HUDEP-2 (cell line): ENCODE results near the gene MRPL48.
"Not testable (repeated sequence)": the region's sequence is repeated elsewhere in the genome, so short reads cannot be mapped to it uniquely, and the experiment has no call there.

Experiments used
- DNase-seq, 76 experiments: peaks; one replicate each; lab custom pipeline; 2025; ENCODE audit not compliant: unreplicated experiment in 76 of 76; lab: John Stamatoyannopoulos, UW

MRPL48 gene

DNA sequence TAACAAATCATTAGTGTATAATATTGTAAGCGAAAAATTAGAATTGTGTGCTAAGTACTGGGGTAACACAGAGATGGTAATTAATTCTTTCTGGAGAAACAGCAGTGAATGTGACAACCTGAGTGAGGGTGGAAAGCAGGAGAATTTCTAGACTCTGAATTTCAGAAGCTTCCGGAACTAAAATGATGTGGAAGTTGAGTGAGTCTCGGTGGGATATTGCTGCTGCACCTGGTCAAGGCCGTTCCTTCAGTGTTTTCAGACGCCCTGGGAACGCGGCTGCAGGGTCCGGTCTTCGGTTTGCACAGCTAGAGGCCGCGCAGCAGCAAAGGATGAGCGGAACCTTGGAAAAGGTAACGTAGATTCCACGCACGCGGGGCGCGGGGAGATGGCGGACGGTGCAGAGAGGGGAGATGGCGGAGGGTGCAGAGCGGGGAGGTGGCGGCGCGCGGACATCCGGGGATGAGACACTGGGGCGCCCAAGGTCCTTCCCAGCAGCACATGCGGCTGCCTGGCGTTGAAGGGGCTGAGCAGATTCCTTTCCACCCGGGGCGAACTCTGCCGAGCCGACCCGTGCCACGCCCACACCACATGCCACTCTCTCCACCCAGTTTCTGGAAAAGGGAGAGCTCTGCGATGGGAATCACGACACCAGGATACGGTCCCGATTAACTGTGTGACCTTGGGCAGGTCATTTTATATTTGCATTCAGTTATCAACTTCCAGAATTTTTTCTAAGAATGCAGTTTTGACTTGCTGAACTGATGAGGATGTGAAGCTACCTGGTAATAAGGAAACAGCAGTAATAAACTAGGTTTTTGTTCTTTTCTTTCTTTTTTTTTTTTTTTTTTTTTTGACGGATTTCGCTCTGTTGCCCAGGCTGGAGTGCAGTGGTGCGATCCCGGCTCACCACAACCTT is at the start of gene MRPL48:
TSS of gene MRPL48 (plus strand) at position 232 of the 916 bp plus-strand sequence. CDS start at position 330, 98 bp downstream.
- DNase-seq: peak; percentile 24 to 91 (median 83)

GRCh38 chr11:73743045-73743444 is 44.6 kb upstream of the MRPL48 start:
- DNase-seq: no peak

- DNase-seq: no peak
Measured at GRCh38 chr11:73746701-73747100, 41.0 kb upstream of the MRPL48 start.

DNA sequence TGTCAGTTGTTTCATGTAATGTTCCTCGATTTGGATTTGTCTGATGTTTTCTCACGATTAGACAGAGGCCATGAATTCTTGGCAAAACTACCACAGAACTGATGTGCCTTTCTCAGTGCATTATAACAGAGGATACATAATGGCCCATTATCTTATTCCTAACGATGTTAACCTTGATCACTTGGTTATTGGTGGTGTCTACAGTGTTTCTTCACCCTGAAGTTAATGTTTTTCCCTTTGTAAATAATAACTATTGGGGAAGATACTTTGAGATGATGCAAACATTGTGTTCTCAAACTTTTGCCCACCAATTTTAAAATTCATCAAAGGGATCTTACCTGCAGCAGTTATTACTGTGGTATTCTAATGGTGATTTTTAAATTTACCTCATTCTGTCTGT is 39.9 kb upstream of the MRPL48 start:
- no peak for DNase-seq

DNA sequence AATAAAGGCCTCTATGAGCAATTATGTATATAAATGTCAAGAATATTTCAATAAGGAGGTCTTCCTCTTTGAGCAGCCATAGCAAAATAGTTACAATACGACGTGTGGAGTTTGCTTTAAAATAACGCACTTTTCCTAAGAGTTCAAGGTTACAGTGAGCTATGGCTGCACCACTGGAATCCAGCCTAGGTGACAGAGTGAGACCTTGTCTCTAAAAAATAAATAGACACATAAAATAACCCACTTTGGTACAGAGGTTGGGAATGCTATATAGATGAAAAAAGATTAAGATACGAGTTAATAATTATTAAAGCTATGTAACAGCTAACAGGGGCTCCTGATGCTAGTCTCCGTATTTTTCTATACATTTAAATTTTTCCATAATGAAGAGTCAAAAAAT is 39.4 kb upstream of the MRPL48 start:
- DNase-seq: no peak

DNA sequence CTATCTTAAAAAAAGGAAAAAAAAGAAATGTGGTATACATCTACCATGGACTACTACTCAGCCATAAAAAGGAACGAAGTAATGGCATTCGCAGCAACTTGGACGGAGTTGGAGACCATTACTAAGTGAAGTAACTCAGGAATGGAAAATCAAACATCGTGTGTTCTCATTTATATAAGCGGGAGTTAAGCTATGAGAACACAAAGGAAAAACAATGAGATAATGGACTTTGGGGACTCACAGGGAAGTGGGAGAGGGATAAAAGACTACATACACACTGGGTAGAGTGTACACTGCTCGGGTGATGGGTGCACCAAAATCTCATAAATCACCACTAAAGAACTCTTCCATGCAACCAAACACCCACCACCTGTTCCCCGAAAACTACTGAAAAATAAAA is 38.6 kb upstream of the MRPL48 start:
- no peak for DNase-seq

- DNase-seq: no peak
Measured at GRCh38 chr11:73750228-73750627, 37.4 kb upstream of the MRPL48 start.

GRCh38 chr11:73750862-73751261 is 36.8 kb upstream of the MRPL48 start:
- not testable (repeated sequence) for DNase-seq

- no peak for DNase-seq
Measured at GRCh38 chr11:73752216-73752867, 35.3 kb upstream of the MRPL48 start.

DNA sequence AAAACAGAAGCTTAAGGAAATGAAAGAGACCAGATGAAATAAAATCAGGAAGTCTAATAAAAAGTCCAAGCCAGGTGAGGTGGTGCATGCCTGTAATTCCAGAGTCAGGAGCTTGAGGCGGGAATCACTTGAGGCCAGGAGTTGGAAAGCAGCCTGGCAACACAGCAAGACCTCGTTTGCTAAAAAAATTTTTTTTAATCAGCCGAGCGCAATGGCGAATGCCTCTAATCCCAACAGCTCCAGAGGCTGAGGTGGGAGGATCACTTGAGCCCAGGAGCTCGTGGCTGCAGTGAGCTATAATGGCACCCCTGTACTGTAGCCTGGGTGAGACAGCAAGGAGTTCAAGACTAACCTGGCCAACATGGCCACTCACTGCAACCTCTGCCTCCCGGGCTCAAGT is 34.8 kb upstream of the MRPL48 start:
- no peak for DNase-seq

GRCh38 chr11:73753938-73754337 is 33.7 kb upstream of the MRPL48 start:
- no peak for DNase-seq

DNA sequence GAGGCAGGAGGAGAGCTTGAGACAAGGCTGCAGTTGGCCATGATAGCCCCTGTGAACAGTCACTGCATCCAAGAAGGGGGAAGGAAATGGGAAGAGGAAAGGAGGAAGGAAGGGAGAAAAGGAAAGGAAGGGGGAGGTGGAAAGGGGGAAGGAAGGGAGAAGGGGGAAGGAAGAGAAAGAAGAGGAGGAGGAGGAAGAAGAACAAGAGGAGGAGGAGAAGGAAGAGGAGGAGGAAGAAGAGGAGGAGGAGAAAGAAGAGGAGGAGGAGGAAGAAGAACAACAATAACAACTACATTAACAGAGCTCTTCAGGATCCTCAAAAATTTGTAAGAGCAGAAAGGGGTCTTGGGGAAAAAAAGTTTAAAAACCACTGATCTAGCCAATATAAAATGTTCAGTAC is 32.0 kb upstream of the MRPL48 start:
- DNase-seq: no peak

DNA sequence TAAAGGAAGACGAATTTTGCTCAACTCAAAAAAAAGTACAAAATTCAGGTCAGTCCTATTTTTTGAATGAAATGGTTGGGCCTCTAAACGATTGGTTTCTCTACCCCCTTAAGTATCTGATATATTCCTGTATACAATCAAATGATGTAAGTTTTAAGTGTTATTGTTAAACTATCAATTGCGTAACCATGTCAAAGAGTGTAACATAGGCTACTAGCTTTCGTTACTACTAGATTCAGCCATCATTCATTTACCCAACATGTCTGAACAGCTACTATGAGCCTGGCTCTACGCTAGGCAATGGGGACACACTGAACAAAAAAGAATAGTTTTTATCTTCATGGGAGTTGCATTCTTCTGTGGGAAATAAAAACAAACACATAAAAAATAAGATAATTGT is 30.1 kb upstream of the MRPL48 start:
- DNase-seq: no peak

DNA sequence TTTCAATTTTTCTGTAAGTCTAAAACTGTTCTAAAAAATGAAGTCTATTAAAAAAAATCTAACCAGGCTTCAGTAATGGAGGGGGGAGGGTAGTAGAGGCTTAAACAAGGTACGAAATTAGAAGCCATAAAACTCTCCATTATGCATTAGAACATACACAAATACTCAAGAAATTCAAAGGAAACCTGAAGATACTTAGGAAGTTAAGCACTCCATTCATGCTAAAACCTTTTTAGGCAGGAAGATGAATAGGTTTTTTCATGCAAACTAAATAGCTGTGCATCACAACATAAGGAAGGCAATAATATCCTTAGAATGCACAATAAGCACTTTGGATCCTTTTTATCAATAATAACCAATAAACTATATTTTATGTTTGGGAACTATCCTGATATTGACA is 29.2 kb upstream of the MRPL48 start:
- DNase-seq: no peak

- peak in 1 of 76 experiments; percentile 6 for DNase-seq
Measured at GRCh38 chr11:73759610-73760134, 28.0 kb upstream of the MRPL48 start.

GRCh38 chr11:73760135-73760678 is 27.5 kb upstream of the MRPL48 start:
- DNase-seq: peak in 4 of 76 experiments; percentile 7 to 18 (median 10)

DNA sequence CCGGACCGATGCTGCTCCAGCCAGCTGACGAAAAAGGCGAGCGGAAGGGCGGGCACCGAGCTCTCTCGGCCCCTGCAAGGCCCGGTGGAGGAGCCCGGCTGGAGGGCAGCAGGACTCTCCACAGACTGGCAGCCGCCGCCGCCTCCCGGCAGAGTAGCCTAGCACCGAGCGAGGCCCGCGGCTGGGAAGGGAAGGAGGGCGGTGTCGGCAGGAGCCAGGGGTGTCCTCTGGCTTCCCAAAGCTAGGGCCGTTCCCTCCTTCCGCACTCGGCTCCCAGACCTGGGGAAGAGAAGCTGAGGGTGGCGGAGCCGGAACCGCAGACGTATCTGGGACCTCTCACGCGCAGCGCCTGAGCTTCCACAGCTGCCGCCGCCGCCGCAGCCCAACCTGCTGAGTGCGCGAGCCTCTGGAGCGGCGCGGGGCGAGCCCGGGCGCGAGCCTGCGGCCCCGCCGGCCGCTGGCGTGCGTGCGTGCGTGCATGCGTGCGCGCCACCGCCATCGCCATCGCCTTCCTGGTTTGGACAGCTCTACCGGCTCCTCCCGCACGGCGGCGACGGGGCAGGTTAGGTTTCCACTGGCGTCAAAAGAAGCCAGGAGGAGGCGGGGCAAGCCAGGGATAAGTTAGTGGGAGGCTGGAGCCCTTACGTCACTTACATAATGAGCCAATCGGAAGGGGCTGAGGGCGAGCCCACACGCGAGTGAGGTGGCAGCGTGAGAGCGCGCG is 26.8 kb upstream of the MRPL48 start, which contains the start of gene RAB6A:
TSS of gene RAB6A (minus strand) at position 396 of the 724 bp plus-strand sequence. CDS start 439 bp downstream, outside the sequence.
- peak; percentile 21 to 99 (median 99) for DNase-seq

GRCh38 chr11:73761403-73761945 is 26.2 kb upstream of the MRPL48 start:
- no peak for DNase-seq

- no peak for DNase-seq
Measured at GRCh38 chr11:73762732-73763131, 24.9 kb upstream of the MRPL48 start.

DNA sequence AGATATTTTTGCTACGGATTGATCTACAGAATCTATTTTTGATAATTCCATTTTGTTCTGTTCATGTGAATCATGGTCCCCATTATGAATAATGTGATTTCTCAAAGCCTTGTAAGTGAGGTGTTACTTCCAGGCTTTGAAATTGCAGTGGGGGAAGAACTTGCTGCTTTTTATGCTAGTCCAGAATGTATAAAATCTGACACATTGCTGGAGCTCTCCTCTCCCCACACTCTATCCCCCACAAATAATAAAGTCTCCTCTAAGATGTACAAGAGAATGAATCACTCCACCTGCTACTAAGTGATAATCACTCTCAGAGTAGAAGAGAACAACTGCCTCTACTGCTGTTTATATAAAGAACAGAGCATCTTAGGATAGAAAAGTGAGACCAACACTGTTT is 20.9 kb upstream of the MRPL48 start:
- DNase-seq: no peak
